ENCODE data around the gene IPPK.
"Not testable (repeated sequence)": the region's sequence is repeated elsewhere in the genome, so short reads cannot be mapped to it uniquely, and the experiment has no call there.

IPPK gene

GRCh38 chr9:92598382-92598781, 71.5 kb downstream of the IPPK start:
- no peak for DNase-seq (ENCODE audit: low read depth in 1 of 2, low spot score in 1 of 2)

DNA sequence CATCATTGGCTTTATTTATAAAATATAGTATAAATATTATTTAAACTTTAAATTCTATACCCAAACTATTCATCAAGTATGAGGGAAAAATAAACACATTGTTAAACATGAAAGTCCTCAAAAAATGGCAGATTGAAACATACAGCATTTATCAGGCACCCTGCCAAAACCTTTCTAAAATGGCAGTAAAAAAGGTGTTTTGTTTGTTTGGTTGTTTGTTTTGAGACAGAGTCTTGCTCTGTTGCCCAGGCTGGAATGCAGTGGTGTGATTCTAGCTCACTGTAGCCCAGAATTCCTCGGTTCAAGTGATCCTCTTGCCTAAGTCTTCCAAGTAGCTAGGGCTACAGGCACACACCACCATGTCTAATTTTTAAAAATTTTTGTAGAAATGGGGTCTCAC, 74.0 kb downstream of the IPPK start:
- no peak for DNase-seq (ENCODE audit: low read depth in 1 of 2, low spot score in 1 of 2)

DNA sequence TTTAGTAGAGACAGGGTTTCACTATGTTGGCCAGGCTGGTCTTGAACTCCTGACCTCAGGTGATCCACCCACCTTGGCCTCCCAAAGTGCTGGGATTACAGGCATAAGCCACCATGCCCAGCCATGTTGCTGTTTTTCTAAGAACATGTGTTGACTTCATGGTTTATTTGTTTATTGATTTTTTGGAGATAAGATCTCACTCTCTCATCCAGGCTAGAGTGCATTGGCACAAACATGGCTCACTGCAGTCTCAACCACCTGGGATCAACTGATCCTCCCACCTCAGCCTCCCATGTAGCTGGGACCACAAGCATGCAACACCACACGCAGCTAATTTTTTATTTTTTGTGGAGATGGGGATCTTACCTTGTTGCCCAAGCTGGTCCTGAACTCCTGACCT, 74.9 kb downstream of the IPPK start:
- DNase-seq (ENCODE audit: low read depth in 1 of 2, low spot score in 1 of 2), result not testable (repeated sequence)

- DNase-seq (ENCODE audit: low read depth in 1 of 2, low spot score in 1 of 2), result no peak
These were observed 76.7 kb downstream of the IPPK start for GRCh38 chr9:92592946-92593861.

DNA sequence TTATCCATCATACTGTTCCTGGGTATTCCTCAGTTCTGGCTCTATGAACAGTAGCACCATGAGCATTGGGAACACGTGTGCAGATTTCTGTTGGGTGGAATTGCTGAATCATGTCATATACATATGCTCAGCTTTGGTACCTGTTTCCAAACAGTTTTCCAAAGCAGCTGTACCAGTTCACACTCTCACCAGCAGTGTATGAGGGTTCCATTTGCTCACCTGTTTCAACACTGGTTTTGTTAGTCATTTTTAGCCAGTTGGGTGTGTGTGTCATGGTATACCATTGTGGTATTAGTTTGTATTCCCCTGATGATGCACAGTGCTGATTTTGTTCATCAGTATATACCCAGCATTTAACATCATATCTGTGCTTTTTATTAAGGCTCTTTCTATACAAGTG, 77.4 kb downstream of the IPPK start:
- no peak for DNase-seq (ENCODE audit: low read depth in 1 of 2, low spot score in 1 of 2)

GRCh38 chr9:92590377-92590776, 79.6 kb downstream of the IPPK start:
- DNase-seq (ENCODE audit: low read depth in 1 of 2, low spot score in 1 of 2), result no peak

GRCh38 chr9:92589923-92590322, 80.0 kb downstream of the IPPK start:
- no peak for DNase-seq (ENCODE audit: low read depth in 1 of 2, low spot score in 1 of 2)

GRCh38 chr9:92576175-92576574, 93.8 kb downstream of the IPPK start:
- no peak for DNase-seq (ENCODE audit: low read depth in 1 of 2, low spot score in 1 of 2)

- DNase-seq (ENCODE audit: low read depth in 1 of 2, low spot score in 1 of 2), result not testable (repeated sequence)
These were observed 96.3 kb downstream of the IPPK start for GRCh38 chr9:92573612-92574011.

DNA sequence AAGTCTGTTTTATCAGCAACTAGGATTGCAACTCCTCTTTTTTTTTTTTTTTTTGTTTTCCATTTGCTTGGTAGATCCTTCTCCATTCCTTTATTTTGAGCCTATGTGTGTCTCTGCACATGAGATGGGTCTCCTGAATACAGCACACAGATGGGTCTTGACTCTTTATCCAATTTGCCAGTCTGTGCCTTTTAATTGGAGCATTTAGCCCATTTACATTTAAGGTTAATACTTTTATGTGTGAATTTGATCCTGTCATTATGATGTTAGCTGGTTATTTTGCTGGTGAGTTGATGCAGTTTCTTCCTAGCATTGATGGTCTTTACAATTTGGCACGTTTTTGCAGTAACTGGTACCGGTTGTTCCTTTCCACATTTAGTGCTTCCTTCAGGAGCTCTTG, 98.1 kb downstream of the IPPK start:
- not testable (repeated sequence) for DNase-seq (ENCODE audit: low read depth in 1 of 2, low spot score in 1 of 2)

- no peak for DNase-seq (ENCODE audit: low read depth in 1 of 2, low spot score in 1 of 2)
These were observed 104.9 kb downstream of the IPPK start for GRCh38 chr9:92564982-92565381.

DNA sequence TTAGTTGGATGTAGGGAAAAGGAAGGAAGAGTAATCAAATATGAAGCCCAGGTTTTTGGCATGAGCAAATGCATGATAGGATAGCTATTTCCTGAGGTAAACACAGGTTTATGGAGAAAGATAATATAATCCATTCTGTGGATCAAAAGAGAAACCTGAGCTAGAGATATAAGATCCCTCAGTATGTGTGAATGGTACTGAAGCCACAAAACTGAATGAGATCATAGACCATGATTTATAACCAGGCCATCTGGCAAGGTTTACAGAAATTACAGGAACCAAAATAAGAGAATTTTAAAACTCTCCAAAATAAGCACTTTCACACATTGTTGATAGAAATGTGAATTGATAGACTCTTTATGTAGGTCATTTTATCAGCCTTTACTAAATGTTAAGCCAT, 105.4 kb downstream of the IPPK start:
- no peak for DNase-seq (ENCODE audit: low read depth in 1 of 2, low spot score in 1 of 2)
